WTC11 (cell line): ENCODE results near the gene AKR1E2. TPM values are rescaled to one million over a fixed set of nuclear protein-coding genes. Genes with fewer than 3 reads are reported as not detected.

Experiments
- ATAC-seq: fragments of 200-7000 bp; cut with Tn5 transposase; 2 replicates; pipeline ENCODE4 v1.10.0; 2021; ENCODE audit warnings: mild to moderate bottlenecking, moderate library complexity
- CTCF ChIA-PET: fragments of 300-600 bp; sonication (Branson Sonifier 250); formaldehyde crosslinking; loops from one replicate; lab custom pipeline; 2021; ENCODE audit warnings: antibody characterized with exemption; lab: Charles Lee
- POLR2A ChIA-PET: fragments of 350-600 bp; sonication (Branson Sonifier 250); formaldehyde crosslinking; loops from one replicate; lab custom pipeline; 2021; ENCODE audit warnings: antibody characterized with exemption; lab: Charles Lee
- DNase-seq: peaks from one replicate; pipeline ENCODE4 v3.0.0; 2021; ENCODE audit warnings: low spot score
- H3K27ac Mint-ChIP-seq: 2 replicates; pipeline ENCODE4 v1.8.0; 2021; ENCODE audit warnings: mixed read lengths
- H3K27me3 Mint-ChIP-seq: 2 replicates; pipeline ENCODE4 v1.8.0; 2021; ENCODE audit warnings: low read depth, mild to moderate bottlenecking, moderate library complexity, mixed read lengths
- H3K36me3 Mint-ChIP-seq: 2 replicates; pipeline ENCODE4 v1.8.0; 2021; ENCODE audit warnings: mixed read lengths
- H3K4me1 Mint-ChIP-seq: 2 replicates; pipeline ENCODE4 v1.8.0; 2022; ENCODE audit warnings: mixed read lengths
- H3K4me3 Mint-ChIP-seq: 2 replicates; pipeline ENCODE4 v1.8.0; 2021; ENCODE audit warnings: mild to moderate bottlenecking, moderate library complexity, mixed read lengths
- H3K9me3 Mint-ChIP-seq: 2 replicates; pipeline ENCODE4 v1.8.0; 2021; ENCODE audit warnings: mixed read lengths
- CBFB ChIP-seq: sonication (generic); formaldehyde crosslinking; IDR thresholded peaks from 2 replicates; pipeline ENCODE4 v1.8.1; 2022; ENCODE audit warnings: mild to moderate bottlenecking, low read depth, missing genetic modification reagents
- CREB1 ChIP-seq: sonication (generic); formaldehyde crosslinking; IDR thresholded peaks from 2 replicates; pipeline ENCODE4 v1.8.0; 2023; ENCODE audit warnings: mild to moderate bottlenecking, missing genetic modification reagents
- ETV6 ChIP-seq: sonication (generic); formaldehyde crosslinking; IDR thresholded peaks from 2 replicates; pipeline ENCODE4 v1.8.1; 2022; ENCODE audit warnings: mild to moderate bottlenecking, missing genetic modification reagents
- FOXK1 ChIP-seq: sonication (generic); formaldehyde crosslinking; IDR thresholded peaks from 2 replicates; pipeline ENCODE4 v1.8.0; 2022; ENCODE audit warnings: mild to moderate bottlenecking, moderate library complexity, missing genetic modification reagents
- GRHL2 ChIP-seq: fragments of 250-450 bp; sonication (Bioruptor Pico); IDR thresholded peaks from 2 replicates; pipeline ENCODE4 v1.8.0; 2022; ENCODE audit warnings: mild to moderate bottlenecking, moderate library complexity; ENCODE audit not compliant: insufficient replicate concordance, severe bottlenecking
- HMGA2 ChIP-seq: fragments of 250-450 bp; sonication (Bioruptor Pico); IDR thresholded peaks from 2 replicates; pipeline ENCODE4 v1.4.0; 2021; ENCODE audit warnings: mild to moderate bottlenecking, moderate library complexity
- KAT7 ChIP-seq: sonication (generic); formaldehyde crosslinking; IDR thresholded peaks from 2 replicates; pipeline ENCODE4 v1.8.1; 2023; ENCODE audit warnings: missing genetic modification reagents, mild to moderate bottlenecking, borderline replicate concordance
- MYBL2 ChIP-seq: sonication (generic); formaldehyde crosslinking; IDR thresholded peaks from 2 replicates; pipeline ENCODE4 v1.8.1; 2023; ENCODE audit warnings: mild to moderate bottlenecking, moderate library complexity, missing genetic modification reagents
- PRRX2 ChIP-seq: fragments of 250-450 bp; sonication (Bioruptor Pico); IDR thresholded peaks from 2 replicates; pipeline ENCODE4 v1.8.0; 2021; ENCODE audit warnings: mild to moderate bottlenecking
- ZNF423 ChIP-seq: fragments of 250-450 bp; sonication (Bioruptor Pico); IDR thresholded peaks from 2 replicates; pipeline ENCODE4 v2.1.2; 2022; ENCODE audit warnings: mild to moderate bottlenecking, moderate library complexity
- total RNA-seq: library from RNA; stranded (reverse); gene quantifications from 3 replicates; pipeline ENCODE4 v1.2.3, GENCODE V29; 2021
- TF ChIP-seq, protein P1 (sequence below): sonication (generic); formaldehyde crosslinking; IDR thresholded peaks from 2 replicates; pipeline ENCODE4 v1.8.0; 2023; ENCODE audit warnings: missing genetic modification reagents
- TF ChIP-seq, protein P2 (sequence below): sonication (generic); formaldehyde crosslinking; IDR thresholded peaks from 2 replicates; pipeline ENCODE4 v1.8.0; 2022; ENCODE audit warnings: mild to moderate bottlenecking, missing genetic modification reagents
- TF ChIP-seq, protein P3 (sequence below): sonication (generic); formaldehyde crosslinking; IDR thresholded peaks from 2 replicates; pipeline ENCODE4 v1.8.0; 2023; ENCODE audit warnings: mild to moderate bottlenecking, missing genetic modification reagents
- TF ChIP-seq, protein P4 (sequence below): sonication (generic); formaldehyde crosslinking; IDR thresholded peaks from 2 replicates; pipeline ENCODE4 v1.8.0; 2022; ENCODE audit warnings: missing genetic modification reagents
- TF ChIP-seq, protein P5 (sequence below): sonication (generic); formaldehyde crosslinking; conservative IDR thresholded peaks from 2 replicates; pipeline ENCODE4 v1.8.1; 2022; ENCODE audit warnings: mild to moderate bottlenecking, missing genetic modification reagents
- TF ChIP-seq, protein P6 (sequence below): sonication (generic); formaldehyde crosslinking; IDR thresholded peaks from 2 replicates; pipeline ENCODE4 v1.8.0; 2022; ENCODE audit warnings: mild to moderate bottlenecking, missing genetic modification reagents
- TF ChIP-seq, protein P7 (sequence below): sonication (generic); formaldehyde crosslinking; IDR thresholded peaks from 2 replicates; pipeline ENCODE4 v1.8.1; 2022; ENCODE audit warnings: mild to moderate bottlenecking, moderate library complexity, missing genetic modification reagents
- TF ChIP-seq, protein P8 (sequence below): sonication (generic); formaldehyde crosslinking; IDR thresholded peaks from 2 replicates; pipeline ENCODE4 v1.8.1; 2022; ENCODE audit warnings: mild to moderate bottlenecking, missing genetic modification reagents, moderate library complexity, borderline replicate concordance
- TF ChIP-seq, protein P9 (sequence below): sonication (generic); formaldehyde crosslinking; IDR thresholded peaks from 2 replicates; pipeline ENCODE4 v1.8.0; 2022; ENCODE audit warnings: mild to moderate bottlenecking, missing genetic modification reagents

AKR1E2 gene
- total RNA-seq, 1 experiment from 2014 or later: 1.7 TPM

DNA sequence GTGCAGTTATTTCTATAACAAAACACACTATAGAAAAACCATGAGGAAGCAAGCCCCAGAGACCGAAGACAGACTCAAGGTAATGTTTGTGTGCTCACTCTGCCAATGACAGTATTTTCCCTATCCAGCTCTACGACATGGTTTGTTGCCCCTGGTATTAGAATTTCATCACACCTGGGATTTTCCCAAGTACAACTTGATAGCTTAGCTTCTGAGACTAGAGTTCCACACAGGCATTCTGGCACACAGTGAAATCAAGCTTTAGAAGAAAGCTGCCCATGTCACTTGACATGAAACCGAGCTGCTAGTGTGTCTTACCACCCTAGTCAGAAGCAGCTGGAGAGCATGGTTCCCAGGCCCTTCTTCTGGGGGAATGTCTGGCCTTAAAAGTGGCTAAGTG is 44.1 kb upstream of the AKR1E2 start:
- POLR2A ChIA-PET: no interaction called here
- no peak for TF ChIP-seq CBFB (CRISPR knock-in tag)
- TF ChIP-seq KAT7 (CRISPR knock-in tag): no peak
- TF ChIP-seq GRHL2 (CRISPR knock-in tag): no peak
- TF ChIP-seq, protein P1, sequence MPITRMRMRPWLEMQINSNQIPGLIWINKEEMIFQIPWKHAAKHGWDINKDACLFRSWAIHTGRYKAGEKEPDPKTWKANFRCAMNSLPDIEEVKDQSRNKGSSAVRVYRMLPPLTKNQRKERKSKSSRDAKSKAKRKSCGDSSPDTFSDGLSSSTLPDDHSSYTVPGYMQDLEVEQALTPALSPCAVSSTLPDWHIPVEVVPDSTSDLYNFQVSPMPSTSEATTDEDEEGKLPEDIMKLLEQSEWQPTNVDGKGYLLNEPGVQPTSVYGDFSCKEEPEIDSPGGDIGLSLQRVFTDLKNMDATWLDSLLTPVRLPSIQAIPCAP (CRISPR knock-in tag): no peak
- TF ChIP-seq HMGA2 (CRISPR knock-in tag): no peak
- TF ChIP-seq, protein P2, sequence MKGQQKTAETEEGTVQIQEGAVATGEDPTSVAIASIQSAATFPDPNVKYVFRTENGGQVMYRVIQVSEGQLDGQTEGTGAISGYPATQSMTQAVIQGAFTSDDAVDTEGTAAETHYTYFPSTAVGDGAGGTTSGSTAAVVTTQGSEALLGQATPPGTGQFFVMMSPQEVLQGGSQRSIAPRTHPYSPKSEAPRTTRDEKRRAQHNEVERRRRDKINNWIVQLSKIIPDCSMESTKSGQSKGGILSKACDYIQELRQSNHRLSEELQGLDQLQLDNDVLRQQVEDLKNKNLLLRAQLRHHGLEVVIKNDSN (CRISPR knock-in tag): no peak
- no peak for TF ChIP-seq FOXK1 (CRISPR knock-in tag)
- no peak for TF ChIP-seq MYBL2 (CRISPR knock-in tag)
- TF ChIP-seq, protein P3, sequence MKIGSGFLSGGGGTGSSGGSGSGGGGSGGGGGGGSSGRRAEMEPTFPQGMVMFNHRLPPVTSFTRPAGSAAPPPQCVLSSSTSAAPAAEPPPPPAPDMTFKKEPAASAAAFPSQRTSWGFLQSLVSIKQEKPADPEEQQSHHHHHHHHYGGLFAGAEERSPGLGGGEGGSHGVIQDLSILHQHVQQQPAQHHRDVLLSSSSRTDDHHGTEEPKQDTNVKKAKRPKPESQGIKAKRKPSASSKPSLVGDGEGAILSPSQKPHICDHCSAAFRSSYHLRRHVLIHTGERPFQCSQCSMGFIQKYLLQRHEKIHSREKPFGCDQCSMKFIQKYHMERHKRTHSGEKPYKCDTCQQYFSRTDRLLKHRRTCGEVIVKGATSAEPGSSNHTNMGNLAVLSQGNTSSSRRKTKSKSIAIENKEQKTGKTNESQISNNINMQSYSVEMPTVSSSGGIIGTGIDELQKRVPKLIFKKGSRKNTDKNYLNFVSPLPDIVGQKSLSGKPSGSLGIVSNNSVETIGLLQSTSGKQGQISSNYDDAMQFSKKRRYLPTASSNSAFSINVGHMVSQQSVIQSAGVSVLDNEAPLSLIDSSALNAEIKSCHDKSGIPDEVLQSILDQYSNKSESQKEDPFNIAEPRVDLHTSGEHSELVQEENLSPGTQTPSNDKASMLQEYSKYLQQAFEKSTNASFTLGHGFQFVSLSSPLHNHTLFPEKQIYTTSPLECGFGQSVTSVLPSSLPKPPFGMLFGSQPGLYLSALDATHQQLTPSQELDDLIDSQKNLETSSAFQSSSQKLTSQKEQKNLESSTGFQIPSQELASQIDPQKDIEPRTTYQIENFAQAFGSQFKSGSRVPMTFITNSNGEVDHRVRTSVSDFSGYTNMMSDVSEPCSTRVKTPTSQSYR: no peak
- no peak for TF ChIP-seq CREB1 (CRISPR knock-in tag)
- TF ChIP-seq ZNF423: no peak
- TF ChIP-seq, protein P4, sequence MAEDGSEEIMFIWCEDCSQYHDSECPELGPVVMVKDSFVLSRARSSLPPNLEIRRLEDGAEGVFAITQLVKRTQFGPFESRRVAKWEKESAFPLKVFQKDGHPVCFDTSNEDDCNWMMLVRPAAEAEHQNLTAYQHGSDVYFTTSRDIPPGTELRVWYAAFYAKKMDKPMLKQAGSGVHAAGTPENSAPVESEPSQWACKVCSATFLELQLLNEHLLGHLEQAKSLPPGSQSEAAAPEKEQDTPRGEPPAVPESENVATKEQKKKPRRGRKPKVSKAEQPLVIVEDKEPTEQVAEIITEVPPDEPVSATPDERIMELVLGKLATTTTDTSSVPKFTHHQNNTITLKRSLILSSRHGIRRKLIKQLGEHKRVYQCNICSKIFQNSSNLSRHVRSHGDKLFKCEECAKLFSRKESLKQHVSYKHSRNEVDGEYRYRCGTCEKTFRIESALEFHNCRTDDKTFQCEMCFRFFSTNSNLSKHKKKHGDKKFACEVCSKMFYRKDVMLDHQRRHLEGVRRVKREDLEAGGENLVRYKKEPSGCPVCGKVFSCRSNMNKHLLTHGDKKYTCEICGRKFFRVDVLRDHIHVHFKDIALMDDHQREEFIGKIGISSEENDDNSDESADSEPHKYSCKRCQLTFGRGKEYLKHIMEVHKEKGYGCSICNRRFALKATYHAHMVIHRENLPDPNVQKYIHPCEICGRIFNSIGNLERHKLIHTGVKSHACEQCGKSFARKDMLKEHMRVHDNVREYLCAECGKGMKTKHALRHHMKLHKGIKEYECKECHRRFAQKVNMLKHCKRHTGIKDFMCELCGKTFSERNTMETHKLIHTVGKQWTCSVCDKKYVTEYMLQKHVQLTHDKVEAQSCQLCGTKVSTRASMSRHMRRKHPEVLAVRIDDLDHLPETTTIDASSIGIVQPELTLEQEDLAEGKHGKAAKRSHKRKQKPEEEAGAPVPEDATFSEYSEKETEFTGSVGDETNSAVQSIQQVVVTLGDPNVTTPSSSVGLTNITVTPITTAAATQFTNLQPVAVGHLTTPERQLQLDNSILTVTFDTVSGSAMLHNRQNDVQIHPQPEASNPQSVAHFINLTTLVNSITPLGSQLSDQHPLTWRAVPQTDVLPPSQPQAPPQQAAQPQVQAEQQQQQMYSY (CRISPR knock-in tag): no peak
- TF ChIP-seq, protein P5, sequence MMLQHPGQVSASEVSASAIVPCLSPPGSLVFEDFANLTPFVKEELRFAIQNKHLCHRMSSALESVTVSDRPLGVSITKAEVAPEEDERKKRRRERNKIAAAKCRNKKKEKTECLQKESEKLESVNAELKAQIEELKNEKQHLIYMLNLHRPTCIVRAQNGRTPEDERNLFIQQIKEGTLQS: no peak
- TF ChIP-seq, all 79 proteins: peak for 0
- no peaks in the 10 kb centered on the region for H3K9me3 Mint-ChIP-seq
- 0 out of 2 replicates have a peak, but pooled peaks cover 2% of the 10 kb centered on the region for H3K27me3 Mint-ChIP-seq
- H3K4me1 Mint-ChIP-seq: no peaks in the 10 kb centered on the region
- CTCF ChIA-PET: no interaction called here
- H3K36me3 Mint-ChIP-seq: no peaks in the 10 kb centered on the region
- H3K4me3 Mint-ChIP-seq: no peak overlapping the region
- no peak for DNase-seq
- no peak overlapping the region for H3K27ac Mint-ChIP-seq
- no peak for ATAC-seq

DNA sequence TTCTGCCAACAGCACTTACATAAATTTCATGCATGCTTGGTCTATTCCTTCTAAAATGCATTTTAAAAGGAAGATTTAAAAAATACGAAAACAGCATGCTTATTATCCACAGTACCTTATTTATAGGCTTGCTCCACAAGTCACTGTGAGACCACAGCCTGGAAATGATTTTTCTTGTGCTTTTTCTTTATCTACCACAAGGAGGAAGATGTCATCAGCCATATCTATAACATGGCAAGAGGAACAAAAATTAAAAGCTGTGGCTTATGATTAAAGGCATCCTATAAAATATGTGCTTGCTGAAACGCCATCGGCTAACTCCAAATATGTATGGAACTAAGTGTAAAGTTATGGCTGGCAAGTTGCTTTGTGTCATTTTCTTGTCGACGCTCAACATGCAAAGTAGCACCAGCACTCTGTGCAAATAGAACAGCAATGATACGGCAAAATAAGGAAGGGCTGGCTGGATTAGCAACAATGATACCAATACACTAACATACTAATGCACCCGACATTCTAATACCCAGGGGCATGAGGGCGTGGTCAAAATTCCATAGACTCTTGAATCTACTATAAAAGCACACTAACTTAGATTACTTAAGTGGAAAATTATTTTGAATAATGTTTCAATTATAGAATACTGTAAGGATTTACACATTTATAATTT is 41.2 kb upstream of the AKR1E2 start:
- Mint-ChIP-seq H3K36me3 (no peaks in the 10 kb centered on the region), H3K27ac (no peak overlapping the region), H3K27me3 (0 out of 2 replicates have a peak, but pooled peaks cover 2% of the 10 kb centered on the region), H3K4me3 (no peak overlapping the region), H3K9me3 (no peaks in the 10 kb centered on the region), H3K4me1 (no peaks in the 10 kb centered on the region)
- DNase-seq: no peak
- no peak for ATAC-seq
- ChIA-PET POLR2A (no interaction called here), CTCF (interaction anchor here (0.6 kb wide), 1 partner anchor 81 kb away, joined by 3 read pairs; no protein-coding TSS in a partner anchor)
- TF ChIP-seq, protein P6, sequence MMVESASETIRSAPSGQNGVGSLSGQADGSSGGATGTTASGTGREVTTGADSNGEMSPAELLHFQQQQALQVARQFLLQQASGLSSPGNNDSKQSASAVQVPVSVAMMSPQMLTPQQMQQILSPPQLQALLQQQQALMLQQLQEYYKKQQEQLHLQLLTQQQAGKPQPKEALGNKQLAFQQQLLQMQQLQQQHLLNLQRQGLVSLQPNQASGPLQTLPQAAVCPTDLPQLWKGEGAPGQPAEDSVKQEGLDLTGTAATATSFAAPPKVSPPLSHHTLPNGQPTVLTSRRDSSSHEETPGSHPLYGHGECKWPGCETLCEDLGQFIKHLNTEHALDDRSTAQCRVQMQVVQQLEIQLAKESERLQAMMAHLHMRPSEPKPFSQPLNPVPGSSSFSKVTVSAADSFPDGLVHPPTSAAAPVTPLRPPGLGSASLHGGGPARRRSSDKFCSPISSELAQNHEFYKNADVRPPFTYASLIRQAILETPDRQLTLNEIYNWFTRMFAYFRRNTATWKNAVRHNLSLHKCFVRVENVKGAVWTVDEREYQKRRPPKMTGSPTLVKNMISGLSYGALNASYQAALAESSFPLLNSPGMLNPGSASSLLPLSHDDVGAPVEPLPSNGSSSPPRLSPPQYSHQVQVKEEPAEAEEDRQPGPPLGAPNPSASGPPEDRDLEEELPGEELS: no peak
- no peak for TF ChIP-seq PRRX2 (CRISPR knock-in tag)
- no peak for TF ChIP-seq ETV6 (CRISPR knock-in tag)
- TF ChIP-seq, protein P7, sequence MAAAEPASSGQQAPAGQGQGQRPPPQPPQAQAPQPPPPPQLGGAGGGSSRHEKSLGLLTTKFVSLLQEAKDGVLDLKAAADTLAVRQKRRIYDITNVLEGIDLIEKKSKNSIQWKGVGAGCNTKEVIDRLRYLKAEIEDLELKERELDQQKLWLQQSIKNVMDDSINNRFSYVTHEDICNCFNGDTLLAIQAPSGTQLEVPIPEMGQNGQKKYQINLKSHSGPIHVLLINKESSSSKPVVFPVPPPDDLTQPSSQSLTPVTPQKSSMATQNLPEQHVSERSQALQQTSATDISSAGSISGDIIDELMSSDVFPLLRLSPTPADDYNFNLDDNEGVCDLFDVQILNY (CRISPR knock-in tag): no peak
- TF ChIP-seq, protein P8, sequence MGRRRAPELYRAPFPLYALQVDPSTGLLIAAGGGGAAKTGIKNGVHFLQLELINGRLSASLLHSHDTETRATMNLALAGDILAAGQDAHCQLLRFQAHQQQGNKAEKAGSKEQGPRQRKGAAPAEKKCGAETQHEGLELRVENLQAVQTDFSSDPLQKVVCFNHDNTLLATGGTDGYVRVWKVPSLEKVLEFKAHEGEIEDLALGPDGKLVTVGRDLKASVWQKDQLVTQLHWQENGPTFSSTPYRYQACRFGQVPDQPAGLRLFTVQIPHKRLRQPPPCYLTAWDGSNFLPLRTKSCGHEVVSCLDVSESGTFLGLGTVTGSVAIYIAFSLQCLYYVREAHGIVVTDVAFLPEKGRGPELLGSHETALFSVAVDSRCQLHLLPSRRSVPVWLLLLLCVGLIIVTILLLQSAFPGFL (CRISPR knock-in tag): no peak
- TF ChIP-seq, protein P9, sequence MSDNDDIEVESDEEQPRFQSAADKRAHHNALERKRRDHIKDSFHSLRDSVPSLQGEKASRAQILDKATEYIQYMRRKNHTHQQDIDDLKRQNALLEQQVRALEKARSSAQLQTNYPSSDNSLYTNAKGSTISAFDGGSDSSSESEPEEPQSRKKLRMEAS (CRISPR knock-in tag): no peak
